IPS DF 4.7 (cell line): ENCODE measurements around the gene PHKG2.

Experiments
- DNase-seq: peaks from one replicate; pipeline ENCODE4 v3.0.0-alpha.2; 2013; ENCODE audit warnings: low spot score; ENCODE audit errors: extremely low read depth

Gene PHKG2

GRCh38 chr16:30728321-30728720 lies 19.9 kb upstream of the PHKG2 start:
- DNase-seq, result no peak

GRCh38 chr16:30728899-30729672 lies 19.1 kb upstream of the PHKG2 start:
- DNase-seq, result no peak

- DNase-seq, result no peak
Observed at GRCh38 chr16:30731411-30731810, 16.8 kb upstream of the PHKG2 start.

- DNase-seq, result no peak
Observed at GRCh38 chr16:30736995-30737793, 11.0 kb upstream of the PHKG2 start.

GRCh38 chr16:30737794-30738648 lies 10.2 kb upstream of the PHKG2 start:
- no peak for DNase-seq

- DNase-seq, result no peak
Observed at GRCh38 chr16:30738984-30739951, 9.0 kb upstream of the PHKG2 start.

- no peak for DNase-seq
Observed at GRCh38 chr16:30740364-30741251, 7.6 kb upstream of the PHKG2 start.

GRCh38 chr16:30741461-30741914 lies 6.7 kb upstream of the PHKG2 start:
- DNase-seq, result no peak

GRCh38 chr16:30743716-30744115 lies 4.5 kb upstream of the PHKG2 start:
- DNase-seq, result no peak

- no peak for DNase-seq
Observed at GRCh38 chr16:30744183-30744582, 4.0 kb upstream of the PHKG2 start.

- DNase-seq, result no peak
Observed at GRCh38 chr16:30745082-30745481, 3.1 kb upstream of the PHKG2 start.

GRCh38 chr16:30746638-30747175 lies 1.5 kb upstream of the PHKG2 start:
- DNase-seq, result no peak

GRCh38 chr16:30747331-30747730 lies 894 bp upstream of the PHKG2 start:
- DNase-seq, result no peak

- DNase-seq, result no peak
Observed at GRCh38 chr16:30748634-30749445, 615 bp downstream of the PHKG2 start.

GRCh38 chr16:30750201-30750600 lies 2.0 kb downstream of the PHKG2 start:
- no peak for DNase-seq

GRCh38 chr16:30750876-30751465 lies 2.7 kb downstream of the PHKG2 start:
- DNase-seq, result no peak

- no peak for DNase-seq
Observed at GRCh38 chr16:30753596-30753995, 5.4 kb downstream of the PHKG2 start.
